Loucy (cell line): ENCODE measurements around the gene MAPK1IP1L.

ENCODE experiments used
- H2AFZ ChIP-seq: fragments of 200-600 bp; sonication (generic); 2 replicates; pipeline ENCODE4 v1.6.0; 2016; ENCODE audit warnings: antibody characterized with exemption, mild to moderate bottlenecking, low read length, moderate library complexity
- H3F3A ChIP-seq: fragments of 200-600 bp; 2 replicates; pipeline ENCODE4 v1.6.0; 2016; ENCODE audit warnings: antibody characterized with exemption, low read depth, mild to moderate bottlenecking
- H3K27me3 ChIP-seq: fragments of 200-600 bp; sonication (generic); 2 replicates; pipeline ENCODE4 v1.6.1; 2014; ENCODE audit warnings: low read length, mild to moderate bottlenecking; ENCODE audit not compliant: insufficient read depth, poor library complexity, severe bottlenecking
- H3K36me3 ChIP-seq: fragments of 200-600 bp; sonication (generic); 2 replicates; pipeline ENCODE4 v1.6.1; 2016; ENCODE audit warnings: low read length; ENCODE audit not compliant: insufficient read depth
- H3K4me1 ChIP-seq: fragments of 200-600 bp; sonication (generic); 2 replicates; pipeline ENCODE4 v1.5.1; 2014; ENCODE audit warnings: low read length, mild to moderate bottlenecking; ENCODE audit not compliant: insufficient read depth, poor library complexity, severe bottlenecking
- H3K4me2 ChIP-seq: fragments of 200-600 bp; sonication (generic); 2 replicates; pipeline ENCODE4 v1.6.0; 2014; ENCODE audit warnings: antibody characterized with exemption, low read length, low read depth, mild to moderate bottlenecking; ENCODE audit not compliant: poor library complexity, severe bottlenecking
- H3K4me3 ChIP-seq: fragments of 200-600 bp; sonication (generic); 2 replicates; pipeline ENCODE4 v1.5.1; 2014; ENCODE audit warnings: low read length, mild to moderate bottlenecking, mixed read lengths; ENCODE audit not compliant: poor library complexity, severe bottlenecking
- H3K79me2 ChIP-seq: fragments of 200-600 bp; sonication (generic); 2 replicates; pipeline ENCODE4 v1.6.1; 2014; ENCODE audit warnings: low read length; ENCODE audit not compliant: insufficient read depth
- H3K9ac ChIP-seq: fragments of 200-600 bp; sonication (generic); 2 replicates; pipeline ENCODE4 v1.6.0; 2014; ENCODE audit warnings: mild to moderate bottlenecking, low read depth, low read length, moderate library complexity; ENCODE audit not compliant: poor library complexity, severe bottlenecking
- H3K9me2 ChIP-seq: fragments of 200-600 bp; sonication (generic); replicated peaks from 2 replicates; pipeline ENCODE4 v1.6.1; 2016; ENCODE audit warnings: low read depth, low read length, mixed read lengths
- H3K9me3 ChIP-seq: fragments of 200-600 bp; sonication (generic); 2 replicates; pipeline ENCODE4 v1.6.1; 2014; ENCODE audit warnings: mild to moderate bottlenecking, antibody characterized with exemption, low read length, low read depth; ENCODE audit not compliant: insufficient read depth
- H4K20me1 ChIP-seq: fragments of 200-600 bp; sonication (generic); 2 replicates; pipeline ENCODE4 v1.6.0; 2014; ENCODE audit warnings: antibody characterized with exemption, low read length, mild to moderate bottlenecking; ENCODE audit not compliant: insufficient read depth, poor library complexity, severe bottlenecking
- EZH2phosphoT487 ChIP-seq: fragments of 200-600 bp; IDR thresholded peaks from 2 replicates; pipeline ENCODE4 v1.6.1; 2018; ENCODE audit warnings: antibody characterized with exemption, mild to moderate bottlenecking, moderate library complexity, borderline replicate concordance
- TF ChIP-seq, protein P1 (sequence below): fragments of 200-600 bp; sonication (generic); conservative IDR thresholded peaks from 2 replicates; pipeline ENCODE4 v1.5.1; 2014; ENCODE audit warnings: mild to moderate bottlenecking, antibody characterized with exemption, low read length

MAPK1IP1L gene

DNA sequence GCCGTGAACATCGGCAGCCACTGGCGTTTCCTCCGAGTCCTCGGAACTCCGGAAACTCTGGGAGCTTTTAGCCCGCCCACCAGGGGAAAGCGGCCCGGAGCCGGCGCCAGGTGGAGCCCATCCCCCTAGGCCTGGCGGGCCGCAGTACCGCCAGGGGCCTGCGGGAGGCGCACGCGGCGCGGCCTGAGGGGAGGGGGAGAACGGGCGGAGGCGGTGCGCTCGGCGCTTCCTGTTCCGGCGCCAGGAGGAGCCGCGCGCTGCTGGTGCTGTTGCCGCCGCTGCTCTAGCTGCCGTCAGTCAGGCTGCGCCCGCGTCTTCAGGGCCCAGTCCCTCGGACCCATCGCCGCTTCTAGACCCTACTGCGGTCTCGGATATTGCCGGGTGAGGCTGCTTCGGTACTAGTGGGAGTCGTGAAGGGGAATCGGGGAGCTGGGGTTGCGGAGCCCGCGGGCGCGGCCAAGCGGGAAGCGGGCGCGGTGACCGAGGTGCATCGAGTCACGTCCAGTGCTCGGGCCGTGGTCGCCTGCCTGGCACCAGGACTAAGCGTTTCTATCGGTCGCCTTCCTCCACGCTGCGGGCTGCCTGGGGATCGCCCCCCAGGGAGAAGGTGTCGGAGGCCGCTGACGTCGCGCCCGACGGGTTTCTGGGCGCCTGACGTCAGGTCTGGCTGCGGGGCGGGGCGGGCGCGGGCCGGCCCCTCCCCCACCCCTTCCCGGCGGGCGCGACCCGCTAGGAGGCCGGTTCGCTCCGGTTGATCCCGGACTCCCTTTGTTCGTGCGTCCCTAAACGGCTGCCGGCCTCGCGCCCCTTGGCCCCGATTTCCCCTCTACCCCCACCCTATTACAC, at the start of gene MAPK1IP1L:
TSS of gene MAPK1IP1L (plus strand) at position 225 of the 846 bp plus-strand sequence. CDS start 10,037 bp downstream, outside the sequence.
- Histone ChIP-seq H4K20me1 (peaks cover 48% of the 10 kb centered on the region), H2AFZ (peak within 1 kb of the TSS; percentile 100), H3K9ac (peak within 1 kb of the TSS; percentile 97), H3K4me1 (peaks cover 34% of the 10 kb centered on the region), H3K79me2 (peaks cover 51% of the 10 kb centered on the region), H3K9me2 (no peaks in the 10 kb centered on the region), H3F3A (peaks cover 4% of the 10 kb centered on the region; the same call in 1 of the 2 replicates), H3K27me3 (peaks cover 9% of the 10 kb centered on the region), H3K36me3 (no peaks in the 10 kb centered on the region), H3K4me2 (peak within 1 kb of the TSS; percentile 92), H3K9me3 (no peaks in the 10 kb centered on the region), H3K4me3 (peak within 1 kb of the TSS; percentile 95)
- TF ChIP-seq EZH2phosphoT487: no peak
- TF ChIP-seq, protein P1, sequence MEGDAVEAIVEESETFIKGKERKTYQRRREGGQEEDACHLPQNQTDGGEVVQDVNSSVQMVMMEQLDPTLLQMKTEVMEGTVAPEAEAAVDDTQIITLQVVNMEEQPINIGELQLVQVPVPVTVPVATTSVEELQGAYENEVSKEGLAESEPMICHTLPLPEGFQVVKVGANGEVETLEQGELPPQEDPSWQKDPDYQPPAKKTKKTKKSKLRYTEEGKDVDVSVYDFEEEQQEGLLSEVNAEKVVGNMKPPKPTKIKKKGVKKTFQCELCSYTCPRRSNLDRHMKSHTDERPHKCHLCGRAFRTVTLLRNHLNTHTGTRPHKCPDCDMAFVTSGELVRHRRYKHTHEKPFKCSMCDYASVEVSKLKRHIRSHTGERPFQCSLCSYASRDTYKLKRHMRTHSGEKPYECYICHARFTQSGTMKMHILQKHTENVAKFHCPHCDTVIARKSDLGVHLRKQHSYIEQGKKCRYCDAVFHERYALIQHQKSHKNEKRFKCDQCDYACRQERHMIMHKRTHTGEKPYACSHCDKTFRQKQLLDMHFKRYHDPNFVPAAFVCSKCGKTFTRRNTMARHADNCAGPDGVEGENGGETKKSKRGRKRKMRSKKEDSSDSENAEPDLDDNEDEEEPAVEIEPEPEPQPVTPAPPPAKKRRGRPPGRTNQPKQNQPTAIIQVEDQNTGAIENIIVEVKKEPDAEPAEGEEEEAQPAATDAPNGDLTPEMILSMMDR: peak; percentile 85

DNA sequence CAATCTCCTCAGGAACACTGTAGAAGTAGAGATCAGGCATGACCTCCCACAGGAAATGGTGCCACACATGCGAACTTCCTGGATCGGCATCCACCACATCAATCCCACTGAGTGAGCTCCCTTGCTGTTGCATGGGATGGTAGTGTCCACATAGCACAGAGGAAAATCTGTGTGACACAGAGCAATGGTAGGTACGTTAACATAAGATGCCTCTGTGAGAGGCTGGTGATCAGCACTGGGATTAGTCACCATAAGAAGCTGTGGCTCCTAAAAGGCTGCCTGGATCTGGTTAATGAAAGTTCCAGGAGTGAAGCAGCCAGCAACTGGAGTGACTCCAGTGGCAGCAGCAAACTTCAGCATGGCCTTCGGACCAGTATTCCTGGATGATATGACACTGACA, 46.4 kb upstream of the MAPK1IP1L start:
- no peaks in the 10 kb centered on the region for H3F3A ChIP-seq
- no peaks in the 10 kb centered on the region for H4K20me1 ChIP-seq
- H3K4me1 ChIP-seq: no peaks in the 10 kb centered on the region
- no peak overlapping the region for H3K4me3 ChIP-seq
- H2AFZ ChIP-seq: no peak overlapping the region
- H3K9ac ChIP-seq: no peak overlapping the region
- TF ChIP-seq EZH2phosphoT487: no peak
- TF ChIP-seq, protein P1: no peak
- no peaks in the 10 kb centered on the region for H3K79me2 ChIP-seq
- H3K9me2 ChIP-seq: no peaks in the 10 kb centered on the region
- H3K9me3 ChIP-seq: no peaks in the 10 kb centered on the region
- no peaks in the 10 kb centered on the region for H3K27me3 ChIP-seq
- H3K36me3 ChIP-seq: peaks cover 61% of the 10 kb centered on the region
- H3K4me2 ChIP-seq: no peak overlapping the region

DNA sequence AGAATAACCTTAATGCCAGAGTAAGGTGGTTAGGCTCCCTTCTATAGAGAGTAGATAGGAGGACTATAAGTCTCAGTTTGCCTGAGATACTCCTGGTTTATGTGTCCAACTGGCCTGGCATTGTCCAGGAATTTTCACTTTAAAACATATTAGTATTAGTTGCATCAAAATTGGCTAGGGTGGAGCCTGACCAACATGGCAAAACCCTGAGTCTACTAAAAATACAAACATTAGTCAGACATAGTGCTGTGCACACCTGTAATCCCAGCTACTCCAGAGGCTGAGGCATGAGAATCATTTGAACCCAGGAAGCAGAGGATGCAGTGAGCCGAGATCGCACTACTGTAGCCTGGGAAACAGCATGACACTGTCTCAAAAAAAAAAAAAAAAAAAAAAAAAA, 36.4 kb upstream of the MAPK1IP1L start:
- H3K36me3 ChIP-seq: peaks cover 16% of the 10 kb centered on the region; the same call in 1 of the 2 replicates
- H3K9me2 ChIP-seq: no peaks in the 10 kb centered on the region
- H3K4me1 ChIP-seq: peaks cover 1% of the 10 kb centered on the region
- H3K79me2 ChIP-seq: peaks cover 29% of the 10 kb centered on the region
- H3K4me3 ChIP-seq: no peak overlapping the region
- H2AFZ ChIP-seq: no peak overlapping the region
- H3K27me3 ChIP-seq: no peaks in the 10 kb centered on the region
- TF ChIP-seq, protein P1: no peak
- no peak for TF ChIP-seq EZH2phosphoT487
- no peaks in the 10 kb centered on the region for H3F3A ChIP-seq
- no peak overlapping the region for H3K9ac ChIP-seq
- no peak overlapping the region for H3K4me2 ChIP-seq
- H4K20me1 ChIP-seq: no peaks in the 10 kb centered on the region
- H3K9me3 ChIP-seq: no peaks in the 10 kb centered on the region
